Keratinocyte (primary cell): ENCODE measurements around the gene MACROH2A2. TPM values are rescaled to one million over a fixed set of nuclear protein-coding genes. Genes with fewer than 3 reads are reported as not detected.

ENCODE experiments used
- DNase-seq: peaks from one replicate; pipeline ENCODE4 v3.0.0-alpha.2; 2011; ENCODE audit warnings: low read depth, missing footprints, low spot score
- FAIRE-seq: peaks from 2 replicates; lab custom pipeline; 2011; peaks lifted over from hg19 to GRCh38; lab: Jason Lieb, UNC
- H2AFZ ChIP-seq: 2 replicates; pipeline ENCODE4 v1.6.0; 2012; ENCODE audit warnings: low read length, control low read depth, inconsistent platforms; ENCODE audit not compliant: control insufficient read depth
- H3K27ac ChIP-seq: 2 replicates; pipeline ENCODE4 v1.5.1; 2011; ENCODE audit warnings: low read length; ENCODE audit not compliant: control insufficient read depth, insufficient read depth
- H3K27me3 ChIP-seq: 3 replicates; pipeline ENCODE4 v1.6.0; 2011; ENCODE audit warnings: low read length; ENCODE audit not compliant: control insufficient read depth, insufficient read depth; ENCODE audit errors: extremely low read depth
- H3K36me3 ChIP-seq, 2 experiments: 2 replicates in 1 of 2; 3 replicates in 1 of 2; pipeline ENCODE4 v1.5.1; 2011; ENCODE audit warnings: low read length in 2 of 2, mild to moderate bottlenecking in 1 of 2; ENCODE audit not compliant: control insufficient read depth in 2 of 2, insufficient read depth in 2 of 2; ENCODE audit errors: extremely low read depth in 1 of 2
- H3K4me1 ChIP-seq: 3 replicates; pipeline ENCODE4 v1.5.1; 2011; ENCODE audit warnings: low read length; ENCODE audit not compliant: control insufficient read depth, insufficient read depth; ENCODE audit errors: extremely low read depth
- H3K4me2 ChIP-seq: 3 replicates; pipeline ENCODE4 v1.6.0; 2011; ENCODE audit warnings: low read depth, low read length; ENCODE audit not compliant: control insufficient read depth, insufficient read depth; ENCODE audit errors: extremely low read depth
- H3K4me3 ChIP-seq, 3 experiments: fragments of 200-600 bp in 1 of 3; sonication (generic) in 1 of 3; 2 replicates in 2 of 3; 3 replicates in 1 of 3; pipeline ENCODE4 v1.5.1; 2011 to 2016; ENCODE audit warnings: low read length in 3 of 3, mild to moderate bottlenecking in 3 of 3, control low read depth in 2 of 3, inconsistent platforms in 1 of 3, low read depth in 1 of 3, mixed read lengths in 1 of 3, mixed run types in 1 of 3, moderate library complexity in 1 of 3; ENCODE audit not compliant: control insufficient read depth in 2 of 3, insufficient read depth in 2 of 3; ENCODE audit errors: extremely low read depth in 1 of 3
- H3K79me2 ChIP-seq: 2 replicates; pipeline ENCODE4 v1.6.0; 2012; ENCODE audit warnings: low read length; ENCODE audit not compliant: control insufficient read depth, insufficient read depth
- H3K9ac ChIP-seq: 3 replicates; pipeline ENCODE4 v1.6.0; 2011; ENCODE audit warnings: low read length; ENCODE audit not compliant: control insufficient read depth, insufficient read depth; ENCODE audit errors: extremely low read depth
- H3K9me1 ChIP-seq: 3 replicates; pipeline ENCODE4 v1.6.0; 2011; ENCODE audit warnings: low read length; ENCODE audit not compliant: control insufficient read depth, insufficient read depth; ENCODE audit errors: extremely low read depth
- H3K9me3 ChIP-seq: 2 replicates; pipeline ENCODE4 v1.5.1; 2012; ENCODE audit warnings: low read depth, low read length; ENCODE audit not compliant: control insufficient read depth
- H4K20me1 ChIP-seq: 3 replicates; pipeline ENCODE4 v1.6.0; 2011; ENCODE audit warnings: low read length; ENCODE audit not compliant: control insufficient read depth, insufficient read depth; ENCODE audit errors: extremely low read depth
- CTCF ChIP-seq, 3 experiments: IDR thresholded peaks in 1 of 3; conservative IDR thresholded peaks in 1 of 3; optimal IDR thresholded peaks in 1 of 3; 2 replicates in 2 of 3; 3 replicates in 1 of 3; pipeline versions ENCODE3 to v1.5.1; 2011; ENCODE audit warnings: low read length in 3 of 3, mild to moderate bottlenecking in 3 of 3, moderate library complexity in 2 of 3, control low read depth in 1 of 3, inconsistent platforms in 1 of 3; ENCODE audit not compliant: insufficient read depth in 2 of 3; ENCODE audit errors: extremely low read depth in 1 of 3
- EZH2 ChIP-seq: IDR thresholded peaks from one replicate; pipeline ENCODE4 v1.6.1; 2012; ENCODE audit warnings: inconsistent platforms, mild to moderate bottlenecking, low read length, moderate library complexity
- dilution Hi-C: fragments of 300-500 bp; cut with MboI; formaldehyde crosslinking; loops from one replicate; pipeline ENCODE4 v1.7.0; 2020; ENCODE audit warnings: low sequenced_read_pairs; ENCODE audit not compliant: extremely low pct_ligation_motif_present
- polyA plus RNA-seq, 5 experiments: library from polyadenylated mRNA; depleted of rRNA in 3 of 5; stranded (reverse) in 3 of 5; stranded (forward) in 1 of 5; unstranded in 1 of 5; fragments of >200 nt; gene quantifications; 1 replicate in 1 of 5; 2 replicates in 3 of 5; 3 replicates in 1 of 5; pipeline versions ENCODE4 v1.2.1 to v1.2.3, GENCODE V29; 2011 to 2012; ENCODE audit warnings: missing spikeins in 2 of 5, low read depth in 1 of 5, low replicate concordance in 1 of 5

Gene MACROH2A2
- polyA plus RNA-seq, 1 donor (not counting 4 experiments of a cell fraction or from before 2014, with no cell fraction given), result 11.6 TPM

- TF ChIP-seq CTCF (optimal IDR thresholded peaks at IDR 0.05 in 1 of 3, IDR thresholded peaks at IDR 0.05 in 1 of 3, conservative IDR thresholded peaks at IDR 0.05 in 1 of 3; ENCODE audit: extremely low read depth in 1 of 3, insufficient read depth in 2 of 3, low read length in 3 of 3), result no peak
- no peak for TF ChIP-seq EZH2
- dilution Hi-C loops, result no loop called here
- Histone ChIP-seq H3K4me3 (no peak overlapping the region), H2AFZ (no peak overlapping the region), H3K27ac (no peak overlapping the region), H3K4me1 (no peaks in the 10 kb centered on the region), H3K36me3 (no peaks in the 10 kb centered on the region), H3K79me2 (no peaks in the 10 kb centered on the region), H3K9me3 (no peaks in the 10 kb centered on the region), H3K9me1 (no peaks in the 10 kb centered on the region), H3K9ac (no peak overlapping the region), H4K20me1 (no peaks in the 10 kb centered on the region), H3K4me2 (no peak overlapping the region), H3K27me3 (no peaks in the 10 kb centered on the region)
- no peak for DNase-seq
- no peak for FAIRE-seq
These were observed 11.8 kb downstream of the MACROH2A2 start for GRCh38 chr10:70064486-70064885.

- Histone ChIP-seq H3K27me3 (no peaks in the 10 kb centered on the region), H4K20me1 (no peaks in the 10 kb centered on the region), H2AFZ (no peak overlapping the region), H3K4me3 (no peak overlapping the region), H3K9me3 (no peaks in the 10 kb centered on the region), H3K9ac (no peak overlapping the region), H3K36me3 (no peaks in the 10 kb centered on the region), H3K4me2 (no peak overlapping the region), H3K4me1 (no peaks in the 10 kb centered on the region), H3K27ac (no peak overlapping the region), H3K9me1 (no peaks in the 10 kb centered on the region), H3K79me2 (no peaks in the 10 kb centered on the region)
- no peak for FAIRE-seq
- dilution Hi-C loops, result no loop called here
- no peak for DNase-seq
- no peak for TF ChIP-seq CTCF (optimal IDR thresholded peaks at IDR 0.05 in 1 of 3, IDR thresholded peaks at IDR 0.05 in 1 of 3, conservative IDR thresholded peaks at IDR 0.05 in 1 of 3; ENCODE audit: extremely low read depth in 1 of 3, insufficient read depth in 2 of 3, low read length in 3 of 3)
- no peak for TF ChIP-seq EZH2
These were observed 13.5 kb downstream of the MACROH2A2 start for GRCh38 chr10:70066190-70066589.
